T-cell (primary cell): ENCODE results near the gene EEF1AKMT1. TPM values are rescaled to one million over a fixed set of nuclear protein-coding genes. Genes with fewer than 3 reads are reported as not detected.

Experiments used
- ATAC-seq, 4 experiments: fragments of 200-7000 bp in 3 of 4; fragments of 150-1000 bp in 1 of 4; cut with Tn5 transposase; replicated peaks in 1 of 4; 1 replicate in 3 of 4; 2 replicates in 1 of 4; pipeline ENCODE4 v1.10.0; 2021; ENCODE audit warnings: moderate library complexity in 3 of 4, mild to moderate bottlenecking in 2 of 4, moderate number of reproducible peaks in 1 of 4
- CTCF ChIA-PET, 2 donors: fragments of 300-600 bp; sonication (Branson Sonifier 250); formaldehyde crosslinking; loops; one replicate each; lab custom pipeline; 2022; ENCODE audit warnings: antibody characterized with exemption in 2 of 2; lab: Charles Lee
- POLR2A ChIA-PET, 2 donors: fragments of 300-600 bp; sonication (Branson Sonifier 250); formaldehyde crosslinking; loops; one replicate each; lab custom pipeline; 2022; ENCODE audit warnings: antibody characterized with exemption in 2 of 2; lab: Charles Lee
- DNase-seq, 35 experiments: peaks; one replicate each; pipeline versions ENCODE4 v3.0.0 to v3.0.0-alpha.2; 2013 to 2023
- H3K27ac ChIP-seq: one replicate; pipeline ENCODE4 v1.5.1; 2013; ENCODE audit warnings: low read length
- H3K27me3 ChIP-seq, 2 experiments: replicated peaks in 1 of 2; 1 replicate in 1 of 2; 2 replicates in 1 of 2; pipeline versions ENCODE4 v1.6.1 to v1.7.0; 2013; ENCODE audit warnings: low read length in 1 of 2, mixed read lengths in 1 of 2; ENCODE audit not compliant: control insufficient read depth in 2 of 2, insufficient read depth in 2 of 2; ENCODE audit errors: extremely low read depth in 1 of 2
- H3K36me3 ChIP-seq, 2 donors: 1 replicate in 1 of 2; 2 replicates in 1 of 2; pipeline versions ENCODE4 v1.6.1 to v1.7.0; 2013; ENCODE audit warnings: low read length in 1 of 2; ENCODE audit not compliant: control insufficient read depth in 2 of 2, insufficient read depth in 1 of 2; ENCODE audit errors: extremely low read depth in 1 of 2
- H3K4me1 ChIP-seq, 2 experiments: 1 replicate in 1 of 2; 2 replicates in 1 of 2; pipeline versions ENCODE4 v1.6.1 to v1.7.0; 2013; ENCODE audit warnings: low read length in 2 of 2, mixed read lengths in 1 of 2; ENCODE audit not compliant: insufficient read depth in 2 of 2, control insufficient read depth in 1 of 2; ENCODE audit errors: extremely low read depth in 1 of 2
- H3K4me3 ChIP-seq, 2 donors: 1 replicate in 1 of 2; 2 replicates in 1 of 2; pipeline versions ENCODE4 v1.5.1 to v1.7.0; 2013; ENCODE audit warnings: mild to moderate bottlenecking in 2 of 2, low read length in 1 of 2, moderate library complexity in 1 of 2; ENCODE audit not compliant: control insufficient read depth in 1 of 2; ENCODE audit errors: extremely low read depth in 1 of 2
- H3K9me3 ChIP-seq: 2 replicates; pipeline ENCODE4 v1.7.0; 2013
- H3K27ac Mint-ChIP-seq, 2 donors: one replicate each; pipeline ENCODE4 v1.8.0; 2020 to 2021; ENCODE audit warnings: mild to moderate bottlenecking in 2 of 2, mixed read lengths in 2 of 2
- H3K27me3 Mint-ChIP-seq, 2 donors: one replicate each; pipeline ENCODE4 v1.8.0; 2021 to 2022; ENCODE audit warnings: mixed read lengths in 2 of 2
- H3K36me3 Mint-ChIP-seq: one replicate; pipeline ENCODE4 v1.8.0; 2021; ENCODE audit warnings: mixed read lengths
- H3K4me1 Mint-ChIP-seq, 3 donors: one replicate each; pipeline ENCODE4 v1.8.0; 2020 to 2022; ENCODE audit warnings: mixed read lengths in 3 of 3, mild to moderate bottlenecking in 1 of 3
- H3K4me3 Mint-ChIP-seq, 3 donors: one replicate each; pipeline ENCODE4 v1.8.0; 2020 to 2022; ENCODE audit warnings: mild to moderate bottlenecking in 3 of 3, mixed read lengths in 3 of 3, moderate library complexity in 3 of 3
- H3K9me3 Mint-ChIP-seq, 3 donors: one replicate each; pipeline ENCODE4 v1.8.0; 2020 to 2022; ENCODE audit warnings: mixed read lengths in 3 of 3
- WGBS: methylation state at CpG from one replicate; pipeline ENCODE4 v1.1.5; 2013; ENCODE audit warnings: missing lambda C conversion rate; ENCODE audit not compliant: insufficient coverage; 5-methylcytosine and 5-hydroxymethylcytosine counted together
- total RNA-seq, 35 experiments: library from RNA in 6 of 35; stranded (reverse) in 6 of 35; fragments of 120-200 nt in 1 of 35; gene quantifications; one replicate each; pipeline versions ENCODE4 v1.2.1 to v1.2.4 and lab custom pipeline; 2013 to 2026

Gene EEF1AKMT1
- total RNA-seq, 5 donors from 2014 or later (not counting 1 experiment from before 2014, with no cell fraction given) = 3.5 to 6.1 (median 4.3) TPM

GRCh38 chr13:20780317-20780716 lies 6.6 kb upstream of the EEF1AKMT1 start:
- DNase-seq (no peak), ATAC-seq (no peak)
- H3K36me3 ChIP-seq = peaks cover 0 to 25% of the 10 kb centered on the region in 2 donors
- no CpG with 5 or more reads among the region's 1 CpG for WGBS
- H3K4me1 ChIP-seq = no peaks in the 10 kb centered on the region
- Mint-ChIP-seq H3K27me3 (no peaks in the 10 kb centered on the region), H3K4me1 (peaks cover 0 to 2% (median 1%) of the 10 kb centered on the region in 3 donors), H3K36me3 (peaks cover 17% of the 10 kb centered on the region), H3K9me3 (no peaks in the 10 kb centered on the region), H3K4me3 (no peak overlapping the region), H3K27ac (peak overlapping the region; percentile 50 to 64)
- H3K27ac ChIP-seq = no peak overlapping the region
- CTCF ChIA-PET = no interaction called here
- H3K27me3 ChIP-seq = no peaks in the 10 kb centered on the region
- H3K9me3 ChIP-seq = no peaks in the 10 kb centered on the region
- POLR2A ChIA-PET = no interaction called here
- no peak overlapping the region for H3K4me3 ChIP-seq

- Mint-ChIP-seq H3K4me1 (peaks cover 5 to 9% (median 6%) of the 10 kb centered on the region in 3 donors), H3K36me3 (peaks cover 17% of the 10 kb centered on the region), H3K4me3 (no peak overlapping the region), H3K9me3 (no peaks in the 10 kb centered on the region), H3K27me3 (no peaks in the 10 kb centered on the region), H3K27ac (no peak overlapping the region)
- no CpG with 5 or more reads among the region's 7 CpGs for WGBS
- Histone ChIP-seq H3K4me3 (no peak overlapping the region), H3K27ac (no peak overlapping the region), H3K36me3 (peaks cover 0 to 18% of the 10 kb centered on the region in 2 donors), H3K4me1 (no peaks in the 10 kb centered on the region), H3K27me3 (no peaks in the 10 kb centered on the region), H3K9me3 (no peaks in the 10 kb centered on the region)
- POLR2A ChIA-PET = no interaction called here
- CTCF ChIA-PET = interaction anchor here (0.5 to 1.0 kb wide), 2 partner anchors 9 to 353 kb away, joined by 3 read pairs; no protein-coding TSS in a partner anchor
- no peak for DNase-seq
- ATAC-seq = no peak
Measured at GRCh38 chr13:20779405-20779804, 5.6 kb upstream of the EEF1AKMT1 start.

- Mint-ChIP-seq H3K9me3 (no peaks in the 10 kb centered on the region), H3K4me3 (no peak overlapping the region), H3K4me1 (peaks cover 10 to 17% (median 13%) of the 10 kb centered on the region in 3 donors), H3K27me3 (no peaks in the 10 kb centered on the region), H3K36me3 (peaks cover 6% of the 10 kb centered on the region), H3K27ac (no peak overlapping the region)
- ChIA-PET CTCF (interaction anchor here in 1 of 2 donors (0.6 kb wide), 1 partner anchor 77 kb away, joined by 7 read pairs; no protein-coding TSS in a partner anchor), POLR2A (no interaction called here)
- Histone ChIP-seq H3K36me3 (peaks cover 0 to 8% of the 10 kb centered on the region in 2 donors), H3K27ac (no peak overlapping the region), H3K9me3 (no peaks in the 10 kb centered on the region), H3K4me3 (no peak overlapping the region), H3K27me3 (no peaks in the 10 kb centered on the region), H3K4me1 (peaks cover 0 to 10% of the 10 kb centered on the region in 2 experiments)
- ATAC-seq (no peak), DNase-seq (no peak)
- no CpG with 5 or more reads among the region's 1 CpG for WGBS
Measured at GRCh38 chr13:20778311-20778710, 4.5 kb upstream of the EEF1AKMT1 start.

DNA sequence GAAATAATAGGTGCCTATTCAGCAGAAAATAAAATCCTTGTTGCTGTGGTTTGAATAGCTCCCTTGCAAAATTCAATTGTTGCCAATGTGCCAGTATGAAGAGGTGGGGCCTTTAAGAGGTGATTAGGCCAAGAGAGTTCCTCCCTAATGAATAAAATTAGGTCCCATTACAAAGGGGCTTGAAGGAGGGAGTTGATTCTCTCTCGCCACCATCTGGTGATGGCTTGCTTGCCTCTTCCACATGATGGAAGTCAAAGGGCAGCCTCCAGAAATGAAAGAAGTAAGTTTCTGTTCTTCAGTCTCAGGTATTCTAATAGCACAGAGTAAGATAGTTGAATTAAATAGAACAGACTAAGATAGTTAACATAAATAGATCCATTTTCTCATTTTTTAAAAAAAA lies 3.0 kb upstream of the EEF1AKMT1 start:
- POLR2A ChIA-PET = no interaction called here
- WGBS = no CpG with 5 or more reads among the region's 1 CpG

DNA sequence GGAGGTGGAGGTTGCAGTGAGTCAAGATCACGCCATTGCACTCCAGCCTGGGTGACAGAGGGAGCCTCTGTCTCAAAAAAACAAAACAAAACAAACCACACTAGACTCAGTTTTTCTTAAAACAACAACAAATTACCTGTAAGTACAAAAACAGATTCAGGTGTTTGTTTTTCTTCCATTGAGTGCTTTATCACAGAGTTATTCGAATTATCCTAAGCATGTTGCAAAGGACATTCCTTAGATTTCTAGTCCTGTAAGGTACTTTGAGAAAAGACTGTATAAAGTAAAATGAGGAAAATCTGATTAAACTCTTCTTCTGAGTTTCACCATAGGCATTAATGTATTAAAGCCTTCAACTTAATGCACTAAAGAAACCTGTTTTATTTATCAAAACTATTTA lies 2.2 kb upstream of the EEF1AKMT1 start:
- Mint-ChIP-seq H3K27ac (no peak overlapping the region), H3K36me3 (peaks cover 4% of the 10 kb centered on the region), H3K9me3 (no peaks in the 10 kb centered on the region), H3K4me3 (no peak overlapping the region), H3K4me1 (peaks cover 27 to 36% (median 29%) of the 10 kb centered on the region in 3 donors), H3K27me3 (no peaks in the 10 kb centered on the region)
- ChIA-PET POLR2A (no interaction called here), CTCF (no interaction called here)
- DNase-seq = no peak
- ATAC-seq = no peak
- no peaks in the 10 kb centered on the region for H3K36me3 ChIP-seq
- H3K27ac ChIP-seq = no peak overlapping the region
- no peaks in the 10 kb centered on the region for H3K9me3 ChIP-seq
- 100% methylated on average over 1 of the region's 2 CpGs for WGBS
- H3K4me1 ChIP-seq = peaks cover 11 to 22% of the 10 kb centered on the region in 2 experiments
- H3K4me3 ChIP-seq = no peak overlapping the region
- H3K27me3 ChIP-seq = no peaks in the 10 kb centered on the region

More for the DNA sequence above, 3.0 kb upstream of the EEF1AKMT1 start:
- ATAC-seq (no peak), DNase-seq (no peak)
- no peaks in the 10 kb centered on the region for H3K36me3 ChIP-seq
- Mint-ChIP-seq H3K4me1 (peaks cover 20 to 29% (median 25%) of the 10 kb centered on the region in 3 donors), H3K9me3 (no peaks in the 10 kb centered on the region), H3K36me3 (no peaks in the 10 kb centered on the region), H3K27me3 (no peaks in the 10 kb centered on the region), H3K4me3 (no peak overlapping the region), H3K27ac (no peak overlapping the region)
- peaks cover 11 to 22% of the 10 kb centered on the region in 2 experiments for H3K4me1 ChIP-seq
- no peak overlapping the region for H3K4me3 ChIP-seq
- H3K27ac ChIP-seq = no peak overlapping the region
- no peaks in the 10 kb centered on the region for H3K9me3 ChIP-seq
- CTCF ChIA-PET = interaction anchor here in 1 of 2 donors (0.9 kb wide), 1 partner anchor 284 kb away, joined by 3 read pairs; no protein-coding TSS in a partner anchor
- H3K27me3 ChIP-seq = no peaks in the 10 kb centered on the region

GRCh38 chr13:20774746-20775145 lies 985 bp upstream of the EEF1AKMT1 start:
- Histone ChIP-seq H3K27me3 (no peaks in the 10 kb centered on the region), H3K4me1 (peaks cover 11 to 22% of the 10 kb centered on the region in 2 experiments), H3K27ac (no peak overlapping the region), H3K36me3 (no peaks in the 10 kb centered on the region), H3K4me3 (no peak overlapping the region), H3K9me3 (no peaks in the 10 kb centered on the region)
- ATAC-seq (no peak), DNase-seq (no peak)
- Mint-ChIP-seq H3K36me3 (peaks cover 12% of the 10 kb centered on the region), H3K27ac (peak overlapping the region in 1 of 2 donors; percentile 98), H3K4me3 (peak overlapping the region; percentile 88 to 99 (median 98)), H3K27me3 (no peaks in the 10 kb centered on the region), H3K9me3 (peaks cover 0 to 5% (median 3%) of the 10 kb centered on the region in 3 donors), H3K4me1 (peaks cover 31 to 43% (median 35%) of the 10 kb centered on the region in 3 donors)
- CTCF ChIA-PET = no interaction called here
- 100% methylated on average over 1 of the region's 1 CpG for WGBS
- POLR2A ChIA-PET = no interaction called here
